H1 (cell line): ENCODE data around the gene RAB3GAP1. TPM values are rescaled to one million over a fixed set of nuclear protein-coding genes. Genes with fewer than 3 reads are reported as not detected.

Experiments used
- CTCF ChIA-PET: fragments of 300-600 bp; sonication (Branson Sonifier 250); formaldehyde crosslinking; loops from one replicate; lab custom pipeline; 2021; ENCODE audit not compliant: partially characterized antibody; lab: Charles Lee
- POLR2A ChIA-PET: fragments of 300-600 bp; sonication (Branson Sonifier 250); formaldehyde crosslinking; loops from one replicate; lab custom pipeline; 2021; ENCODE audit warnings: inconsistent platforms; ENCODE audit not compliant: partially characterized antibody; lab: Charles Lee
- DNase-seq, 2 experiments: peaks; one replicate each; pipeline versions ENCODE4 v3.0.0 to v3.0.0-alpha.2; 2010 to 2022; ENCODE audit warnings: low spot score in 2 of 2, low read depth in 1 of 2, mixed read lengths in 1 of 2
- FAIRE-seq: peaks from 2 replicates; lab custom pipeline; 2011; peaks lifted over from hg19 to GRCh38; lab: Jason Lieb, UNC
- H2AFZ ChIP-seq: 2 replicates; pipeline ENCODE4 v1.8.1; 2012; ENCODE audit warnings: low read length, inconsistent platforms
- H2AK5ac ChIP-seq: 2 replicates; pipeline ENCODE4 v1.6.1; 2013; ENCODE audit warnings: low read depth, low read length
- H2BK120ac ChIP-seq: replicated peaks from 2 replicates; pipeline ENCODE3; 2013; ENCODE audit warnings: low read depth, low read length, inconsistent platforms
- H2BK12ac ChIP-seq: 2 replicates; pipeline ENCODE4 v1.6.1; 2013; ENCODE audit warnings: low read depth, low read length
- H2BK15ac ChIP-seq: 2 replicates; pipeline ENCODE4 v1.6.1; 2013; ENCODE audit warnings: low read length
- H2BK20ac ChIP-seq: 2 replicates; pipeline ENCODE4 v1.6.1; 2013; ENCODE audit warnings: low read length
- H2BK5ac ChIP-seq: 2 replicates; pipeline ENCODE4 v1.6.1; 2013; ENCODE audit warnings: low read depth, low read length
- H3K14ac ChIP-seq: 2 replicates; pipeline ENCODE4 v1.6.1; 2013; ENCODE audit warnings: inconsistent platforms; ENCODE audit not compliant: insufficient read length
- H3K18ac ChIP-seq: 2 replicates; pipeline ENCODE4 v1.6.1; 2013; ENCODE audit warnings: low read length; ENCODE audit errors: extremely low read depth
- H3K23ac ChIP-seq: 2 replicates; pipeline ENCODE4 v1.6.1; 2013; ENCODE audit warnings: inconsistent platforms; ENCODE audit not compliant: insufficient read length
- H3K23me2 ChIP-seq: 2 replicates; pipeline ENCODE4 v1.6.1; 2013; ENCODE audit warnings: low read depth, low read length
- H3K27ac ChIP-seq: 2 replicates; pipeline ENCODE4 v1.6.1; 2011; ENCODE audit warnings: low read depth, low read length, inconsistent platforms
- H3K27me3 ChIP-seq, 4 experiments: replicated peaks in 1 of 4; 1 replicate in 1 of 4; 2 replicates in 3 of 4; pipeline versions ENCODE4 v1.6.1 to v1.8.1; 2011 to 2013; ENCODE audit warnings: low read length in 3 of 4, mild to moderate bottlenecking in 3 of 4, inconsistent platforms in 2 of 4, mixed read lengths in 2 of 4, moderate library complexity in 1 of 4; ENCODE audit not compliant: control insufficient read depth in 3 of 4, insufficient read depth in 3 of 4; ENCODE audit errors: extremely low read depth in 1 of 4
- H3K36me3 ChIP-seq, 4 experiments: 2 replicates each; pipeline versions ENCODE4 v1.6.1 to v1.8.1; 2011 to 2013; ENCODE audit warnings: mild to moderate bottlenecking in 4 of 4, low read length in 3 of 4, moderate library complexity in 2 of 4, control low read depth in 1 of 4, inconsistent platforms in 1 of 4; ENCODE audit not compliant: insufficient read depth in 4 of 4, control insufficient read depth in 2 of 4
- H3K4ac ChIP-seq: replicated peaks from 2 replicates; pipeline ENCODE3; 2013; ENCODE audit warnings: low read length, low read depth, mixed read lengths, inconsistent platforms; ENCODE audit not compliant: insufficient read length
- H3K4me1 ChIP-seq, 4 experiments: replicated peaks in 1 of 4; 1 replicate in 1 of 4; 2 replicates in 3 of 4; pipeline versions ENCODE4 v1.6.1 to v1.8.1; 2011 to 2013; ENCODE audit warnings: low read length in 3 of 4, inconsistent platforms in 2 of 4, mixed read lengths in 1 of 4; ENCODE audit not compliant: insufficient read depth in 4 of 4, control insufficient read depth in 3 of 4
- H3K4me2 ChIP-seq, 2 experiments: 2 replicates each; pipeline versions ENCODE4 v1.6.1 to v1.8.1; 2011 to 2013; ENCODE audit warnings: low read depth in 2 of 2, low read length in 2 of 2, control low read depth in 1 of 2, inconsistent platforms in 1 of 2, mild to moderate bottlenecking in 1 of 2; ENCODE audit not compliant: insufficient read depth in 1 of 2
- H3K4me3 ChIP-seq, 4 experiments: fragments of 200-600, 300-600 bp in 1 of 4; sonication (generic), shearing (Covaris generic), sonication (Bioruptor Twin) in 1 of 4; 2 replicates each; pipeline versions ENCODE4 v1.5.1 to v1.8.1; 2011 to 2016; ENCODE audit warnings: low read length in 4 of 4, low read depth in 3 of 4, control low read depth in 2 of 4, inconsistent platforms in 2 of 4, mild to moderate bottlenecking in 2 of 4, mixed read lengths in 1 of 4, moderate library complexity in 1 of 4; ENCODE audit not compliant: insufficient read depth in 2 of 4; ENCODE audit errors: extremely low read depth in 1 of 4
- H3K56ac ChIP-seq: replicated peaks from 2 replicates; pipeline ENCODE3; 2013; ENCODE audit warnings: low read depth, mild to moderate bottlenecking, mixed read lengths, low read length, inconsistent platforms; ENCODE audit not compliant: insufficient read length
- H3K79me1 ChIP-seq: 2 replicates; pipeline ENCODE4 v1.6.1; 2013; ENCODE audit warnings: low read depth, low read length, control low read depth
- H3K79me2 ChIP-seq, 2 experiments: 2 replicates each; pipeline versions ENCODE4 v1.6.1 to v1.8.1; 2012 to 2013; ENCODE audit warnings: low read length in 2 of 2, mild to moderate bottlenecking in 2 of 2, inconsistent platforms in 1 of 2; ENCODE audit not compliant: insufficient read depth in 2 of 2, control insufficient read depth in 1 of 2
- H3K9ac ChIP-seq, 4 experiments: replicated peaks in 1 of 4; 1 replicate in 1 of 4; 2 replicates in 3 of 4; pipeline versions ENCODE4 v1.6.1 to v1.8.1; 2011 to 2013; ENCODE audit warnings: low read depth in 3 of 4, low read length in 3 of 4, control low read depth in 2 of 4, mild to moderate bottlenecking in 2 of 4, moderate library complexity in 2 of 4, inconsistent platforms in 1 of 4; ENCODE audit errors: extremely low read depth in 1 of 4
- H3K9me3 ChIP-seq, 2 experiments: 2 replicates each; pipeline versions ENCODE4 v1.6.1 to v1.8.1; 2012 to 2013; ENCODE audit warnings: mild to moderate bottlenecking in 2 of 2, moderate library complexity in 2 of 2, control low read depth in 1 of 2, inconsistent platforms in 1 of 2, low read depth in 1 of 2, low read length in 1 of 2, mixed read lengths in 1 of 2; ENCODE audit not compliant: insufficient read depth in 2 of 2
- H4K20me1 ChIP-seq, 2 experiments: replicated peaks in 1 of 2; 2 replicates each; pipeline versions ENCODE3 to v1.8.1; 2011 to 2013; ENCODE audit warnings: inconsistent platforms in 2 of 2, low read length in 2 of 2, mild to moderate bottlenecking in 1 of 2; ENCODE audit not compliant: insufficient read depth in 2 of 2, control insufficient read depth in 1 of 2
- H4K5ac ChIP-seq: 2 replicates; pipeline ENCODE4 v1.6.1; 2013; ENCODE audit warnings: low read length, low read depth, mixed read lengths, inconsistent platforms; ENCODE audit not compliant: insufficient read length
- H4K8ac ChIP-seq: 2 replicates; pipeline ENCODE4 v1.8.0; 2013; ENCODE audit warnings: mild to moderate bottlenecking, moderate library complexity, low read length, inconsistent platforms; ENCODE audit not compliant: insufficient read depth; ENCODE audit errors: extremely low read depth
- H4K91ac ChIP-seq: replicated peaks from 2 replicates; pipeline ENCODE3; 2013; ENCODE audit warnings: low read length, mixed read lengths, inconsistent platforms; ENCODE audit not compliant: insufficient read length
- CBX5 ChIP-seq: fragments of 300-800, 300-1000 bp; sonication (generic); IDR thresholded peaks from 2 replicates; pipeline ENCODE4 v1.7.1; 2016; ENCODE audit warnings: antibody characterized with exemption, low read length, low read depth
- E2F6 ChIP-seq: IDR thresholded peaks from 2 replicates; pipeline ENCODE4 v1.6.1; 2012; ENCODE audit warnings: inconsistent platforms
- GTF2F1 ChIP-seq: IDR thresholded peaks from 2 replicates; pipeline ENCODE4 v1.6.1; 2012; ENCODE audit warnings: low read depth, low read length, improper control_type of control experiment, borderline replicate concordance
- WGBS, 2 experiments: shearing (Covaris generic) in 1 of 2; methylation state at CpG; one replicate each; pipeline versions ENCODE4 v1.1.6 to v1.1.7; 2013 to 2015; ENCODE audit warnings: low lambda C conversion rate in 2 of 2, mixed read lengths in 2 of 2, inconsistent platforms in 1 of 2, low coverage in 1 of 2, missing lambda C conversion rate in 1 of 2; ENCODE audit not compliant: insufficient replicate concordance in 2 of 2, insufficient coverage in 1 of 2, insufficient read length in 1 of 2; ENCODE audit errors: extremely low coverage in 1 of 2, missing lambda C conversion rate in 1 of 2; 5-methylcytosine and 5-hydroxymethylcytosine counted together
- polyA plus RNA-seq, 7 experiments: library from polyadenylated mRNA; depleted of rRNA in 3 of 7; stranded (reverse) in 5 of 7; unstranded in 2 of 7; fragments of >200 nt in 5 of 7; fragments of 200-250 nt in 2 of 7; gene quantifications; 1 replicate in 5 of 7; 2 replicates in 1 of 7; 4 replicates in 1 of 7; pipeline versions ENCODE4 v1.2.1 to v1.2.3, GENCODE V29; 2011 to 2013; ENCODE audit warnings: missing spikeins in 2 of 7, mixed read lengths in 2 of 7
- total RNA-seq: library from RNA; stranded (reverse); fragmentation: NEBNext Ultra II Directional; extraction: Animal tissue kit (Norgen Biotek cat#: 25700); gene quantifications from 2 replicates; pipeline ENCODE4 v1.2.1, GENCODE V29; 2021

The RAB3GAP1 gene
- total and polyA plus RNA-seq, 2 of the 8 experiments (the other 6 are each of a cell fraction or from before 2014, with no cell fraction given): 9.8 to 28.6 TPM

GRCh38 chr2:135164431-135164830 lies 112.3 kb downstream of the RAB3GAP1 start:
- Histone ChIP-seq H4K20me1 (no peaks in the 10 kb centered on the region), H2AK5ac (no peak overlapping the region), H4K5ac (no peak overlapping the region), H2BK5ac (no peak overlapping the region), H3K4ac (no peak overlapping the region), H3K14ac (no peak overlapping the region), H3K9me3 (no peaks in the 10 kb centered on the region), H3K79me1 (no peaks in the 10 kb centered on the region), H3K36me3 (peaks cover 3 to 47% (median 18%) of the 10 kb centered on the region in 4 experiments; a peak in 7 of 8 replicates), H4K91ac (no peak overlapping the region), H3K56ac (no peak overlapping the region), H3K18ac (no peak overlapping the region), H4K8ac (no peak overlapping the region), H3K4me2 (no peak overlapping the region), H2BK15ac (no peak overlapping the region), H3K4me1 (peaks cover 0 to 3% (median 0%) of the 10 kb centered on the region in 4 experiments; a peak in 2 of 7 replicates), H2BK120ac (no peak overlapping the region), H3K79me2 (no peaks in the 10 kb centered on the region), H3K27me3 (peaks cover 0 to 1% (median 0%) of the 10 kb centered on the region in 4 experiments; a peak in 1 of 7 replicates), H2BK12ac (no peak overlapping the region), H3K9ac (no peak overlapping the region), H2AFZ (no peak overlapping the region), H3K23ac (no peak overlapping the region), H3K27ac (no peak overlapping the region), H3K23me2 (no peaks in the 10 kb centered on the region), H3K4me3 (no peak overlapping the region), H2BK20ac (no peak overlapping the region)
- CTCF ChIA-PET: interaction anchor here (0.7 to 1.0 kb wide), 3 partner anchors 67 to 170 kb away, joined by 3 read pairs; no protein-coding TSS in a partner anchor
- FAIRE-seq: no peak
- POLR2A ChIA-PET: no interaction called here
- no peak for DNase-seq
- TF ChIP-seq CBX5 (no peak), GTF2F1 (no peak), E2F6 (no peak)
- 90% methylated on average over 3 of the region's 3 CpGs; no CpG with 5 or more reads in 1 of the 2 experiments for WGBS, 2 experiments
